ENCODE data around the gene FOXJ3. TPM values are rescaled to one million over a fixed set of nuclear protein-coding genes. Genes with fewer than 3 reads are reported as not detected.
A peak's percentile ranks its signal among the peaks of the same experiment; 100 is the strongest.

Gene FOXJ3
- total and polyA plus RNA-seq, 2 donors (not counting 1 experiment from before 2014, with no cell fraction given): 15.4 to 76.4 TPM

GRCh38 chr1:42340093-42340492, 5.1 kb upstream of the FOXJ3 start:
- H3K4me2 ChIP-seq (replicated peaks; ENCODE audit: low read depth, low read length, poor library complexity, severe bottlenecking): no peak overlapping the region
- DNase-seq (no peak), ATAC-seq (ENCODE audit: low read depth) (no peak)
- CTCF ChIA-PET: interaction anchor here (1.2 to 1.6 kb wide), 2 partner anchors 238 to 734 kb away, joined by 3 to 4 read pairs; no protein-coding TSS in a partner anchor
- H3K27ac Mint-ChIP-seq: no peak overlapping the region
- peaks cover 4% of the 10 kb centered on the region for H3K27me3 Mint-ChIP-seq
- H3K4me3 Mint-ChIP-seq: no peak overlapping the region
- H3K9me3 Mint-ChIP-seq (ENCODE audit: insufficient read depth): no peaks in the 10 kb centered on the region
- no peak overlapping the region for H2AFZ ChIP-seq (ENCODE audit: insufficient read depth, low read depth, low read length, poor library complexity, severe bottlenecking)
- no peaks in the 10 kb centered on the region for H3K9me3 ChIP-seq (ENCODE audit: control extremely low read depth in 1 of 3, control insufficient read depth in 2 of 3, insufficient read depth in 1 of 3, low read length in 2 of 3)
- H3K36me3 ChIP-seq (replicated peaks in 1 of 2; ENCODE audit: control extremely low read depth in 1 of 2, control insufficient read depth in 1 of 2, extremely low read depth in 1 of 2, insufficient read depth in 2 of 2, low read length in 1 of 2): no peaks in the 10 kb centered on the region
- H4K20me1 ChIP-seq (ENCODE audit: control insufficient read depth, insufficient read depth, low read length, poor library complexity, severe bottlenecking): no peaks in the 10 kb centered on the region
- no peak overlapping the region for H3K4me3 ChIP-seq (ENCODE audit: control extremely low read depth in 1 of 5, extremely low read depth in 1 of 5, insufficient read depth in 1 of 5, low read depth in 2 of 5, low read length in 4 of 5)
- POLR2A ChIA-PET: no interaction called here
- intact Hi-C loops (cut with micrococcal nuclease): loop anchor here (10.0 kb wide), 1 partner anchor 735 kb away; no protein-coding TSS in a partner anchor
- H3K27ac ChIP-seq (ENCODE audit: low read length in 2 of 2): no peak overlapping the region
- WGBS (ENCODE audit: insufficient coverage): no CpG with 5 or more reads among the region's 2 CpGs
- peaks cover 17% of the 10 kb centered on the region for H3K79me2 ChIP-seq (ENCODE audit: control insufficient read depth, insufficient read depth, low read length)
- peaks cover 7 to 8% of the 10 kb centered on the region in 2 donors for H3K4me1 ChIP-seq (ENCODE audit: control insufficient read depth in 2 of 2, insufficient read depth in 2 of 2, low read length in 2 of 2)
- no peak for TF ChIP-seq EZH2 (IDR thresholded peaks at IDR 0.05; ENCODE audit: borderline replicate concordance, insufficient read depth, low read depth, low read length, poor library complexity, severe bottlenecking)
- TF ChIP-seq CTCF (IDR thresholded peaks at IDR 0.05): no peak
- H3K27me3 ChIP-seq (replicated peaks in 1 of 4; ENCODE audit: control extremely low read depth in 1 of 4, control insufficient read depth in 3 of 4, insufficient read depth in 4 of 4, low read length in 3 of 4): no peaks in the 10 kb centered on the region
- no peak overlapping the region for H3K9ac ChIP-seq (ENCODE audit: low read length)
- peaks cover 11% of the 10 kb centered on the region for H3K4me1 Mint-ChIP-seq

- Histone ChIP-seq H3K36me3 (replicated peaks in 1 of 2; ENCODE audit: control extremely low read depth in 1 of 2, control insufficient read depth in 1 of 2, extremely low read depth in 1 of 2, insufficient read depth in 2 of 2, low read length in 1 of 2) (no peaks in the 10 kb centered on the region), H3K27ac (ENCODE audit: low read length in 2 of 2) (no peak overlapping the region), H3K4me1 (ENCODE audit: control insufficient read depth in 2 of 2, insufficient read depth in 2 of 2, low read length in 2 of 2) (peaks cover 20 to 24% of the 10 kb centered on the region in 2 donors), H3K9me3 (ENCODE audit: control extremely low read depth in 1 of 3, control insufficient read depth in 2 of 3, insufficient read depth in 1 of 3, low read length in 2 of 3) (no peaks in the 10 kb centered on the region), H3K4me3 (ENCODE audit: control extremely low read depth in 1 of 5, extremely low read depth in 1 of 5, insufficient read depth in 1 of 5, low read depth in 2 of 5, low read length in 4 of 5) (no peak overlapping the region), H3K9ac (ENCODE audit: low read length) (no peak overlapping the region), H3K27me3 (replicated peaks in 1 of 4; ENCODE audit: control extremely low read depth in 1 of 4, control insufficient read depth in 3 of 4, insufficient read depth in 4 of 4, low read length in 3 of 4) (no peaks in the 10 kb centered on the region), H3K79me2 (ENCODE audit: control insufficient read depth, insufficient read depth, low read length) (peaks cover 47% of the 10 kb centered on the region), H3K4me2 (replicated peaks; ENCODE audit: low read depth, low read length, poor library complexity, severe bottlenecking) (no peak overlapping the region), H2AFZ (ENCODE audit: insufficient read depth, low read depth, low read length, poor library complexity, severe bottlenecking) (no peak overlapping the region), H4K20me1 (ENCODE audit: control insufficient read depth, insufficient read depth, low read length, poor library complexity, severe bottlenecking) (peaks cover 20% of the 10 kb centered on the region)
- ChIA-PET CTCF (interaction anchor here (0.6 kb wide), 1 partner anchor 1108 kb away, joined by 4 read pairs; no protein-coding TSS in a partner anchor), POLR2A (no interaction called here)
- Mint-ChIP-seq H3K4me3 (peak overlapping the region; percentile 13), H3K27ac (no peak overlapping the region), H3K27me3 (no peaks in the 10 kb centered on the region), H3K4me1 (peaks cover 33% of the 10 kb centered on the region), H3K9me3 (ENCODE audit: insufficient read depth) (no peaks in the 10 kb centered on the region)
- TF ChIP-seq EZH2 (IDR thresholded peaks at IDR 0.05; ENCODE audit: borderline replicate concordance, insufficient read depth, low read depth, low read length, poor library complexity, severe bottlenecking) (no peak), CTCF (IDR thresholded peaks at IDR 0.05) (no peak)
- ATAC-seq (ENCODE audit: low read depth) (no peak), DNase-seq (no peak)
- intact Hi-C loops (cut with micrococcal nuclease): loop anchor here (5.0 kb wide), 1 partner anchor 300 kb away; no protein-coding TSS in a partner anchor
- 98% methylated on average over 6 of the region's 6 CpGs for WGBS (ENCODE audit: insufficient coverage)
These were observed 1.9 kb upstream of the FOXJ3 start for GRCh38 chr1:42336978-42337377.
